Measurements from ENCODE around the gene LAMA1. TPM values are rescaled to one million over a fixed set of nuclear protein-coding genes. Genes with fewer than 3 reads are reported as not detected.

Gene LAMA1
- total and polyA plus RNA-seq, 10 of the 15 experiments (the other 5 are each of a cell fraction or from before 2014, with no cell fraction given): under 0.01 to 1.9 (median 0.06) TPM; not detected in 6

DNA sequence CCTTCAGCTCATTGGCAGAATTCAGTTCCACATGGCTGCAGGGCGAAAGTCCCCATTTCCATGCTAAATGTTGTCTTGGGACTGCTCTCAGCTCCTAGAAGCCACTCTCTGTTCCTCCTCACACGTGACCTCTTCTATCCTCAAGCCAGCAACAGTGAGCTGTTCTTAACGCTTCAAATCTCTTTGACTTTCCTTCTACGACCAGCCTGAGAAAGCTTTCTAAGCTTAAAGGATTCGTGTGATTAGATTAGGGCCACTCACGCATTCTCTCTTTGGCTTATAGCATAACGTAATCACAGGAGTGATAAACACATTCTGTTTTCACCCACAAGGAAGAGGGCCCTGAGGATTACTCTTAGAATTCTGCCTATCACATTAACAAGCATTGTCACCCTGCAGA is 29.8 kb upstream of the LAMA1 start (continued):
- TF ChIP-seq NKRF (conservative IDR thresholded peaks at IDR 0.05) (no peak), EGR1 (IDR thresholded peaks at IDR 0.05; ENCODE audit: borderline replicate concordance in 1 of 2, low read depth in 2 of 2, low read length in 2 of 2) (no peak), ZNF687 (IDR thresholded peaks at IDR 0.05) (no peak), BCLAF1 (IDR thresholded peaks at IDR 0.05) (no peak), SMARCA5 (IDR thresholded peaks at IDR 0.05) (no peak)

Data from GM12878 (cell line).